GM23338 (cell line): ENCODE data around the gene AKR7A3. TPM values are rescaled to one million over a fixed set of nuclear protein-coding genes. Genes with fewer than 3 reads are reported as not detected.
"Not testable (repeated sequence)": the region's sequence is repeated elsewhere in the genome, so short reads cannot be mapped to it uniquely, and the experiment has no call there.

Experiments used
- ATAC-seq: fragments of 200-7000 bp; cut with Tn5 transposase; 3 replicates; pipeline ENCODE4 v1.9.1; 2020
- DNase-seq: peaks from one replicate; pipeline ENCODE4 v3.0.0-alpha.2; 2015; ENCODE audit warnings: low spot score
- H2AFZ ChIP-seq: fragments of 200-600 bp; sonication (generic); 2 replicates; pipeline ENCODE4 v1.8.0; 2016; ENCODE audit warnings: antibody characterized with exemption, mild to moderate bottlenecking, moderate library complexity
- H3F3A ChIP-seq: fragments of 200-600 bp; sonication (generic); replicated peaks from 2 replicates; pipeline ENCODE4 v1.8.0; 2017; ENCODE audit warnings: antibody characterized with exemption, mixed run types, low read depth
- H3K27ac ChIP-seq: fragments of 200-600 bp; sonication (generic); 2 replicates; pipeline ENCODE4 v1.6.1; 2016; ENCODE audit warnings: low read depth
- H3K27me3 ChIP-seq: fragments of 200-600 bp; sonication (generic); 2 replicates; pipeline ENCODE4 v1.8.0; 2016; ENCODE audit warnings: mild to moderate bottlenecking, mixed run types, moderate library complexity; ENCODE audit not compliant: insufficient read depth
- H3K36me3 ChIP-seq: fragments of 200-600 bp; sonication (generic); 2 replicates; pipeline ENCODE4 v1.8.0; 2016; ENCODE audit warnings: mild to moderate bottlenecking; ENCODE audit not compliant: insufficient read depth
- H3K4me1 ChIP-seq: fragments of 200-600 bp; sonication (generic); 2 replicates; pipeline ENCODE4 v1.8.0; 2016; ENCODE audit warnings: mild to moderate bottlenecking, moderate library complexity; ENCODE audit not compliant: insufficient read depth
- H3K4me2 ChIP-seq: fragments of 200-600 bp; sonication (generic); 2 replicates; pipeline ENCODE4 v1.7.1; 2017; ENCODE audit warnings: mixed run types
- H3K4me3 ChIP-seq: fragments of 200-600 bp; sonication (generic); 2 replicates; pipeline ENCODE4 v1.6.1; 2016; ENCODE audit warnings: mixed run types
- H3K79me2 ChIP-seq: fragments of 200-600 bp; sonication (generic); replicated peaks from 2 replicates; pipeline ENCODE4 v1.8.0; 2017; ENCODE audit warnings: mild to moderate bottlenecking; ENCODE audit not compliant: insufficient read depth
- H3K9me2 ChIP-seq: fragments of 200-600 bp; sonication (generic); 2 replicates; pipeline ENCODE4 v1.8.0; 2017; ENCODE audit not compliant: insufficient read depth
- H4K20me1 ChIP-seq: fragments of 200-600 bp; sonication (generic); replicated peaks from 2 replicates; pipeline ENCODE4 v1.8.0; 2017; ENCODE audit warnings: mild to moderate bottlenecking; ENCODE audit not compliant: insufficient read depth
- H3K27ac Mint-ChIP-seq: 2 replicates; pipeline ENCODE4 v1.8.0; 2020; ENCODE audit warnings: inconsistent platforms, mild to moderate bottlenecking, moderate library complexity, mixed read lengths
- H3K27me3 Mint-ChIP-seq: 3 replicates; pipeline ENCODE4 v1.8.0; 2022; ENCODE audit warnings: low read depth, mild to moderate bottlenecking, moderate library complexity, mixed read lengths, inconsistent platforms; ENCODE audit not compliant: insufficient read depth, poor library complexity
- H3K36me3 Mint-ChIP-seq: 3 replicates; pipeline ENCODE4 v1.8.0; 2021; ENCODE audit warnings: low read depth, mild to moderate bottlenecking, inconsistent platforms, moderate library complexity, mixed read lengths
- H3K4me1 Mint-ChIP-seq: 3 replicates; pipeline ENCODE4 v1.8.0; 2020; ENCODE audit warnings: mild to moderate bottlenecking, inconsistent platforms, mixed read lengths
- H3K4me3 Mint-ChIP-seq: 3 replicates; pipeline ENCODE4 v1.8.0; 2021; ENCODE audit warnings: moderate library complexity, mild to moderate bottlenecking, inconsistent platforms, mixed read lengths
- H3K9me3 Mint-ChIP-seq: 3 replicates; pipeline ENCODE4 v1.8.0; 2020; ENCODE audit warnings: moderate library complexity, mild to moderate bottlenecking, inconsistent platforms, mixed read lengths
- ETS1 ChIP-seq: IDR thresholded peaks from 2 replicates; pipeline ENCODE4 v1.6.1; 2016; ENCODE audit warnings: antibody characterized with exemption
- EZH2 ChIP-seq: fragments of 200-600 bp; sonication (generic); IDR thresholded peaks from one replicate; pipeline ENCODE4 v1.8.0; 2017; ENCODE audit warnings: antibody characterized with exemption, mild to moderate bottlenecking, low read depth; ENCODE audit not compliant: unreplicated experiment
- EZH2phosphoT487 ChIP-seq: fragments of 200-600 bp; sonication (generic); IDR thresholded peaks from one replicate; pipeline ENCODE4 v1.8.1; 2018; ENCODE audit warnings: antibody characterized with exemption; ENCODE audit not compliant: unreplicated experiment
- JUNB ChIP-seq: IDR thresholded peaks from one replicate; pipeline ENCODE4 v1.6.1; 2016; ENCODE audit warnings: antibody characterized with exemption; ENCODE audit not compliant: unreplicated experiment
- NANOG ChIP-seq: IDR thresholded peaks from 2 replicates; pipeline ENCODE4 v1.6.1; 2016; ENCODE audit warnings: antibody characterized with exemption, borderline replicate concordance
- POLR2AphosphoS5 ChIP-seq: IDR thresholded peaks from 2 replicates; pipeline ENCODE4 v1.6.1; 2016; ENCODE audit warnings: antibody characterized with exemption, low read depth
- REST ChIP-seq: IDR thresholded peaks from one replicate; pipeline ENCODE4 v1.6.1; 2018; ENCODE audit warnings: antibody characterized with exemption; ENCODE audit not compliant: unreplicated experiment
- STAT1 ChIP-seq: IDR thresholded peaks from one replicate; pipeline ENCODE4 v1.6.1; 2016; ENCODE audit warnings: antibody characterized with exemption; ENCODE audit not compliant: unreplicated experiment
- polyA plus RNA-seq: library from polyadenylated mRNA; unstranded; fragments of >200 nt; fragmentation: Nextera tagmentation; extraction: Ambion mirVana; gene quantifications from 2 replicates; pipeline ENCODE4 v1.2.1, GENCODE V29; 2016
- total RNA-seq: library from RNA; depleted of rRNA; stranded (reverse); fragments of >200 nt; shearing (Covaris generic); gene quantifications from 2 replicates; pipeline ENCODE4 v1.2.3, GENCODE V29; 2014
- TF ChIP-seq, protein P1 (sequence below), 2 experiments: fragments of 200-600 bp in 1 of 2; sonication (generic) in 1 of 2; conservative IDR thresholded peaks; 2 replicates each; pipeline versions ENCODE4 v1.5.1 to v1.6.1; 2016 to 2017; ENCODE audit warnings: antibody characterized with exemption in 2 of 2, low read depth in 2 of 2, mild to moderate bottlenecking in 2 of 2, moderate library complexity in 1 of 2
- TF ChIP-seq, protein P2 (sequence below): fragments of 250-450 bp; sonication (Bioruptor Pico); IDR thresholded peaks from 2 replicates; pipeline ENCODE4 v1.5.0; 2020; ENCODE audit warnings: mild to moderate bottlenecking, moderate library complexity

AKR7A3 gene
- total and polyA plus RNA-seq, 2 experiments from 2014 or later, result 0.14 to 0.86 TPM

DNA sequence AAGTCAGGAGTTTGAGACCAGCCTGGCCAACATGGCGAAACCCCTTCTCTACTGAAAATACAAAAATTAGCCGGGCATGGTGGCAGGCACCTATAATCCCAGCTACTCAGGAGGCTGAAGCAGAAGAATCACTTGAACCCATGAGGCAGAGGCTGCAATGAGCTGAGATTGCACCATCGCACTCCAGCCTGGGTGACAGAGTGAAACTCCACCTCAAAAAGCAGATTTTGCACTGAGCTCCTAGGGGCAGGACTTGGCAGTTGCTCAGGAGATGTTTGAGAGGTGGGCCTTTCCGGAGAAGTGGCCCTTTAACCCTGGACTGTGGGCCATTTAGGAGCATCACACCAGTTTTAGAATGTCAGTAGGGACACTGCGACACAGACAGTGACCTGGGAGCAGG lies 32.3 kb downstream of the AKR7A3 start:
- H3F3A ChIP-seq, H3K27ac ChIP-seq, H3K9me3 Mint-ChIP-seq, H2AFZ ChIP-seq, DNase-seq, H3K4me2 ChIP-seq, H3K4me3 ChIP-seq, H3K27ac Mint-ChIP-seq, ATAC-seq, H3K4me3 Mint-ChIP-seq, H3K27me3 ChIP-seq, H3K9me2 ChIP-seq, H3K4me1 ChIP-seq: not testable (repeated sequence)
- peaks cover 26% of the 10 kb centered on the region for H4K20me1 ChIP-seq
- H3K36me3 Mint-ChIP-seq, result peaks cover 72% of the 10 kb centered on the region
- H3K4me1 Mint-ChIP-seq, result peaks cover 12% of the 10 kb centered on the region
- H3K79me2 ChIP-seq, result peaks cover 49% of the 10 kb centered on the region
- H3K36me3 ChIP-seq, result peaks cover 33% of the 10 kb centered on the region
- H3K27me3 Mint-ChIP-seq, result peaks cover 22% of the 10 kb centered on the region

DNA sequence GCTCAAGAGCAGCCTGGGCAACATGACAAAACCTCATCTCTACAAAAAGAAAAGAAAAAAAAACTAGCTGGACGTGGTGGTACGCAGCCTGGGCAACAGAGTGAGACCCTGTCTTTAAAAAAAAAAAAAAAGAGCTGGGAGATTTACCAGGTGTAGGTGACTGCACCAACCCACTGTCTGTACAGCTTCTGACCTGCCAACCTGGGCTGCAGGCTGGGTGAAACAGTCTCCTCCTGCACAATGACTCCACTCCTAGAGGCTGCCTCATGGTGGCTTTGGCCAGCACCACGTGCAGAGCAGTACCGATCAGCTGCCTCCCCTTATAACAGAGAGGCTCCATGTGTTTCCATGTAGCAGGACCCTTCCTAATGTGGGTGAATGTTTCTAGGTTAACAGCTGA lies 33.3 kb downstream of the AKR7A3 start:
- ATAC-seq, result no peak
- H3K27ac Mint-ChIP-seq, result no peak overlapping the region
- peaks cover 23% of the 10 kb centered on the region for H3K27me3 Mint-ChIP-seq
- Histone ChIP-seq H3K4me1 (peaks cover 12% of the 10 kb centered on the region), H2AFZ (no peak overlapping the region), H3K36me3 (peaks cover 33% of the 10 kb centered on the region), H3F3A (no peaks in the 10 kb centered on the region), H3K79me2 (peaks cover 59% of the 10 kb centered on the region), H3K9me2 (no peaks in the 10 kb centered on the region), H4K20me1 (peaks cover 26% of the 10 kb centered on the region), H3K4me3 (no peak overlapping the region), H3K27ac (no peak overlapping the region), H3K27me3 (no peaks in the 10 kb centered on the region), H3K4me2 (no peak overlapping the region)
- H3K4me1 Mint-ChIP-seq, result peaks cover 16% of the 10 kb centered on the region
- no peak overlapping the region for H3K4me3 Mint-ChIP-seq
- H3K36me3 Mint-ChIP-seq, result peaks cover 66% of the 10 kb centered on the region
- H3K9me3 Mint-ChIP-seq, result peaks cover 3% of the 10 kb centered on the region; the same call in 1 of the 3 replicates
- no peak for DNase-seq
- TF ChIP-seq, protein P1, sequence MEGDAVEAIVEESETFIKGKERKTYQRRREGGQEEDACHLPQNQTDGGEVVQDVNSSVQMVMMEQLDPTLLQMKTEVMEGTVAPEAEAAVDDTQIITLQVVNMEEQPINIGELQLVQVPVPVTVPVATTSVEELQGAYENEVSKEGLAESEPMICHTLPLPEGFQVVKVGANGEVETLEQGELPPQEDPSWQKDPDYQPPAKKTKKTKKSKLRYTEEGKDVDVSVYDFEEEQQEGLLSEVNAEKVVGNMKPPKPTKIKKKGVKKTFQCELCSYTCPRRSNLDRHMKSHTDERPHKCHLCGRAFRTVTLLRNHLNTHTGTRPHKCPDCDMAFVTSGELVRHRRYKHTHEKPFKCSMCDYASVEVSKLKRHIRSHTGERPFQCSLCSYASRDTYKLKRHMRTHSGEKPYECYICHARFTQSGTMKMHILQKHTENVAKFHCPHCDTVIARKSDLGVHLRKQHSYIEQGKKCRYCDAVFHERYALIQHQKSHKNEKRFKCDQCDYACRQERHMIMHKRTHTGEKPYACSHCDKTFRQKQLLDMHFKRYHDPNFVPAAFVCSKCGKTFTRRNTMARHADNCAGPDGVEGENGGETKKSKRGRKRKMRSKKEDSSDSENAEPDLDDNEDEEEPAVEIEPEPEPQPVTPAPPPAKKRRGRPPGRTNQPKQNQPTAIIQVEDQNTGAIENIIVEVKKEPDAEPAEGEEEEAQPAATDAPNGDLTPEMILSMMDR (conservative IDR thresholded peaks at IDR 0.05; ENCODE audit: low read depth in 2 of 2), result no peak
- no peak for TF ChIP-seq EZH2phosphoT487
- TF ChIP-seq POLR2AphosphoS5, result no peak
- TF ChIP-seq EZH2, result no peak
- TF ChIP-seq ETS1, result no peak
- TF ChIP-seq, protein P2, sequence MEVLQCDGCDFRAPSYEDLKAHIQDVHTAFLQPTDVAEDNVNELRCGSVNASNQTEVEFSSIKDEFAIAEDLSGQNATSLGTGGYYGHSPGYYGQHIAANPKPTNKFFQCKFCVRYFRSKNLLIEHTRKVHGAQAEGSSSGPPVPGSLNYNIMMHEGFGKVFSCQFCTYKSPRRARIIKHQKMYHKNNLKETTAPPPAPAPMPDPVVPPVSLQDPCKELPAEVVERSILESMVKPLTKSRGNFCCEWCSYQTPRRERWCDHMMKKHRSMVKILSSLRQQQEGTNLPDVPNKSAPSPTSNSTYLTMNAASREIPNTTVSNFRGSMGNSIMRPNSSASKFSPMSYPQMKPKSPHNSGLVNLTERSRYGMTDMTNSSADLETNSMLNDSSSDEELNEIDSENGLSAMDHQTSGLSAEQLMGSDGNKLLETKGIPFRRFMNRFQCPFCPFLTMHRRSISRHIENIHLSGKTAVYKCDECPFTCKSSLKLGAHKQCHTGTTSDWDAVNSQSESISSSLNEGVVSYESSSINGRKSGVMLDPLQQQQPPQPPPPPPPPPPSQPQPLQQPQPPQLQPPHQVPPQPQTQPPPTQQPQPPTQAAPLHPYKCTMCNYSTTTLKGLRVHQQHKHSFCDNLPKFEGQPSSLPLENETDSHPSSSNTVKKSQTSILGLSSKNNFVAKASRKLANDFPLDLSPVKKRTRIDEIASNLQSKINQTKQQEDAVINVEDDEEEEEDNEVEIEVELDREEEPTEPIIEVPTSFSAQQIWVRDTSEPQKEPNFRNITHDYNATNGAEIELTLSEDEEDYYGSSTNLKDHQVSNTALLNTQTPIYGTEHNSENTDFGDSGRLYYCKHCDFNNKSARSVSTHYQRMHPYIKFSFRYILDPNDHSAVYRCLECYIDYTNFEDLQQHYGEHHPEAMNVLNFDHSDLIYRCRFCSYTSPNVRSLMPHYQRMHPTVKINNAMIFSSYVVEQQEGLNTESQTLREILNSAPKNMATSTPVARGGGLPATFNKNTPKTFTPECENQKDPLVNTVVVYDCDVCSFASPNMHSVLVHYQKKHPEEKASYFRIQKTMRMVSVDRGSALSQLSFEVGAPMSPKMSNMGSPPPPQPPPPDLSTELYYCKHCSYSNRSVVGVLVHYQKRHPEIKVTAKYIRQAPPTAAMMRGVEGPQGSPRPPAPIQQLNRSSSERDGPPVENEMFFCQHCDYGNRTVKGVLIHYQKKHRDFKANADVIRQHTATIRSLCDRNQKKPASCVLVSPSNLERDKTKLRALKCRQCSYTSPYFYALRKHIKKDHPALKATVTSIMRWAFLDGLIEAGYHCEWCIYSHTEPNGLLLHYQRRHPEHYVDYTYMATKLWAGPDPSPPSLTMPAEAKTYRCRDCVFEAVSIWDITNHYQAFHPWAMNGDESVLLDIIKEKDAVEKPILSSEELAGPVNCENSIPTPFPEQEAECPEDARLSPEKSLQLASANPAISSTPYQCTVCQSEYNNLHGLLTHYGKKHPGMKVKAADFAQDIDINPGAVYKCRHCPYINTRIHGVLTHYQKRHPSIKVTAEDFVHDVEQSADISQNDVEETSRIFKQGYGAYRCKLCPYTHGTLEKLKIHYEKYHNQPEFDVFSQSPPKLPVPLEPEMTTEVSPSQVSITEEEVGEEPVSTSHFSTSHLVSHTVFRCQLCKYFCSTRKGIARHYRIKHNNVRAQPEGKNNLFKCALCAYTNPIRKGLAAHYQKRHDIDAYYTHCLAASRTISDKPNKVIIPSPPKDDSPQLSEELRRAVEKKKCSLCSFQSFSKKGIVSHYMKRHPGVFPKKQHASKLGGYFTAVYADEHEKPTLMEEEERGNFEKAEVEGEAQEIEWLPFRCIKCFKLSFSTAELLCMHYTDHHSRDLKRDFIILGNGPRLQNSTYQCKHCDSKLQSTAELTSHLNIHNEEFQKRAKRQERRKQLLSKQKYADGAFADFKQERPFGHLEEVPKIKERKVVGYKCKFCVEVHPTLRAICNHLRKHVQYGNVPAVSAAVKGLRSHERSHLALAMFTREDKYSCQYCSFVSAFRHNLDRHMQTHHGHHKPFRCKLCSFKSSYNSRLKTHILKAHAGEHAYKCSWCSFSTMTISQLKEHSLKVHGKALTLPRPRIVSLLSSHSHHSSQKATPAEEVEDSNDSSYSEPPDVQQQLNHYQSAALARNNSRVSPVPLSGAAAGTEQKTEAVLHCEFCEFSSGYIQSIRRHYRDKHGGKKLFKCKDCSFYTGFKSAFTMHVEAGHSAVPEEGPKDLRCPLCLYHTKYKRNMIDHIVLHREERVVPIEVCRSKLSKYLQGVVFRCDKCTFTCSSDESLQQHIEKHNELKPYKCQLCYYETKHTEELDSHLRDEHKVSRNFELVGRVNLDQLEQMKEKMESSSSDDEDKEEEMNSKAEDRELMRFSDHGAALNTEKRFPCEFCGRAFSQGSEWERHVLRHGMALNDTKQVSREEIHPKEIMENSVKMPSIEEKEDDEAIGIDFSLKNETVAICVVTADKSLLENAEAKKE (CRISPR knock-in tag), result no peak
- TF ChIP-seq JUNB, result no peak
- no peak for TF ChIP-seq STAT1
- TF ChIP-seq REST, result no peak
- no peak for TF ChIP-seq NANOG
